OCI-LY3 (cell line): ENCODE measurements around the gene CERS6.

Source experiments
- H2AFZ ChIP-seq: fragments of 200-600, 300-600 bp; shearing (Covaris generic); 2 replicates; pipeline ENCODE4 v1.6.0; 2014; ENCODE audit warnings: antibody characterized with exemption, low read depth, low read length
- H3K27ac ChIP-seq: fragments of 200-600, 300-600 bp; sonication (generic); 2 replicates; pipeline ENCODE4 v1.5.1; 2014; ENCODE audit warnings: mild to moderate bottlenecking, low read length, moderate library complexity, mixed read lengths
- H3K27me3 ChIP-seq: fragments of 200-600, 300-600 bp; sonication (generic); 2 replicates; pipeline ENCODE4 v1.6.1; 2014; ENCODE audit warnings: low read depth, low read length, mixed read lengths
- H3K36me3 ChIP-seq: fragments of 200-600, 300-600 bp; sonication (generic); replicated peaks from 2 replicates; pipeline ENCODE3; 2014; ENCODE audit warnings: low read depth, low read length, mixed read lengths
- H3K4me1 ChIP-seq: fragments of 300-600, 200-600 bp; sonication (generic); 2 replicates; pipeline ENCODE4 v1.6.1; 2014; ENCODE audit warnings: low read length, mixed read lengths
- H3K4me2 ChIP-seq: fragments of 200-600, 300-600 bp; sonication (generic); 2 replicates; pipeline ENCODE4 v1.6.1; 2014; ENCODE audit warnings: low read length, mixed read lengths
- H3K4me3 ChIP-seq: fragments of 300-600, 200-600 bp; sonication (generic); 2 replicates; pipeline ENCODE4 v1.5.1; 2014; ENCODE audit warnings: antibody characterized with exemption, mild to moderate bottlenecking, low read length, moderate library complexity
- H3K79me2 ChIP-seq: fragments of 300-600, 200-600 bp; shearing (Covaris generic); 2 replicates; pipeline ENCODE4 v1.6.1; 2014; ENCODE audit warnings: mild to moderate bottlenecking, low read length, mixed read lengths
- H3K9ac ChIP-seq: fragments of 300-600, 200-600 bp; shearing (Covaris generic); 2 replicates; pipeline ENCODE4 v1.6.0; 2014; ENCODE audit warnings: mild to moderate bottlenecking, low read length, moderate library complexity
- H3K9me3 ChIP-seq: fragments of 200-600, 300-600 bp; shearing (Covaris generic); 2 replicates; pipeline ENCODE4 v1.6.1; 2014; ENCODE audit warnings: low read length, mixed read lengths; ENCODE audit not compliant: insufficient read depth
- H4K20me1 ChIP-seq: fragments of 200-600, 300-600 bp; sonication (generic); 2 replicates; pipeline ENCODE4 v1.6.1; 2016; ENCODE audit warnings: low read length, mixed read lengths; ENCODE audit not compliant: insufficient read depth
- CTCF ChIP-seq: fragments of 200-600, 300-600 bp; sonication (generic); IDR thresholded peaks from 2 replicates; pipeline ENCODE4 v1.5.1; 2014; ENCODE audit warnings: antibody characterized with exemption, low read length, low read depth
- EZH2phosphoT487 ChIP-seq: fragments of 200-600 bp; shearing (Covaris generic); IDR thresholded peaks from 2 replicates; pipeline ENCODE4 v1.6.1; 2018; ENCODE audit warnings: antibody characterized with exemption, mixed run types, low read depth

The CERS6 gene

GRCh38 chr2:168450171-168450570 is 5.9 kb upstream of the CERS6 start:
- Histone ChIP-seq H3K27ac (no peak overlapping the region), H3K36me3 (no peaks in the 10 kb centered on the region), H3K79me2 (no peaks in the 10 kb centered on the region), H3K4me1 (peaks cover 3% of the 10 kb centered on the region; the same call in 1 of the 2 replicates), H3K4me3 (no peak overlapping the region), H3K4me2 (no peak overlapping the region), H3K9ac (no peak overlapping the region), H2AFZ (no peak overlapping the region), H4K20me1 (no peaks in the 10 kb centered on the region), H3K9me3 (no peaks in the 10 kb centered on the region), H3K27me3 (no peaks in the 10 kb centered on the region)
- TF ChIP-seq CTCF (no peak), EZH2phosphoT487 (no peak)

- H3K4me2 ChIP-seq: no peak overlapping the region
- H3K4me3 ChIP-seq: no peak overlapping the region
- no peaks in the 10 kb centered on the region for H3K27me3 ChIP-seq
- H3K36me3 ChIP-seq: no peaks in the 10 kb centered on the region
- no peak for TF ChIP-seq CTCF
- TF ChIP-seq EZH2phosphoT487: no peak
- H3K79me2 ChIP-seq: no peaks in the 10 kb centered on the region
- no peaks in the 10 kb centered on the region for H3K9me3 ChIP-seq
- no peaks in the 10 kb centered on the region for H4K20me1 ChIP-seq
- no peak overlapping the region for H3K9ac ChIP-seq
- no peak overlapping the region for H2AFZ ChIP-seq
- peaks cover 7% of the 10 kb centered on the region; the same call in 1 of the 2 replicates for H3K4me1 ChIP-seq
- H3K27ac ChIP-seq: no peak overlapping the region
Observed at GRCh38 chr2:168450732-168451131, 5.3 kb upstream of the CERS6 start.

- Histone ChIP-seq H3K27ac (no peak overlapping the region), H3K4me3 (no peak overlapping the region), H2AFZ (no peak overlapping the region), H3K9ac (no peak overlapping the region), H3K36me3 (no peaks in the 10 kb centered on the region), H3K79me2 (peaks cover 12% of the 10 kb centered on the region), H3K9me3 (no peaks in the 10 kb centered on the region), H3K4me1 (peaks cover 13% of the 10 kb centered on the region), H3K4me2 (no peak overlapping the region), H3K27me3 (no peaks in the 10 kb centered on the region), H4K20me1 (peaks cover 4% of the 10 kb centered on the region)
- TF ChIP-seq EZH2phosphoT487: no peak
- TF ChIP-seq CTCF: no peak
Observed at GRCh38 chr2:168452781-168453180, 3.3 kb upstream of the CERS6 start.

- Histone ChIP-seq H3K4me3 (no peak overlapping the region), H3K9me3 (no peaks in the 10 kb centered on the region), H3K4me2 (no peak overlapping the region), H3K27ac (no peak overlapping the region), H4K20me1 (peaks cover 10% of the 10 kb centered on the region), H3K27me3 (no peaks in the 10 kb centered on the region), H3K79me2 (peaks cover 18% of the 10 kb centered on the region), H3K9ac (no peak overlapping the region), H2AFZ (no peak overlapping the region), H3K4me1 (peaks cover 20% of the 10 kb centered on the region), H3K36me3 (no peaks in the 10 kb centered on the region)
- TF ChIP-seq CTCF (no peak), EZH2phosphoT487 (no peak)
Observed at GRCh38 chr2:168453404-168453803, 2.7 kb upstream of the CERS6 start.
